OCI-LY1 (cell line): ENCODE measurements around the gene AADACL4.

Experiments
- EZH2 ChIP-seq: fragments of 200-600 bp; sonication (generic), shearing (Covaris generic); IDR thresholded peaks from 2 replicates; pipeline ENCODE4 v1.8.0; 2017; ENCODE audit warnings: borderline replicate concordance, mixed run types, mild to moderate bottlenecking, antibody characterized with exemption, low read length, moderate library complexity, mixed read lengths
- TF ChIP-seq, protein P1 (sequence below): fragments of 200-600 bp; sonication (generic), shearing (Covaris generic); IDR thresholded peaks from 2 replicates; pipeline ENCODE4 v1.5.1; 2017; ENCODE audit warnings: mild to moderate bottlenecking, antibody characterized with exemption, low read length, moderate library complexity, mixed read lengths

- no peak for TF ChIP-seq EZH2
- TF ChIP-seq, protein P1, sequence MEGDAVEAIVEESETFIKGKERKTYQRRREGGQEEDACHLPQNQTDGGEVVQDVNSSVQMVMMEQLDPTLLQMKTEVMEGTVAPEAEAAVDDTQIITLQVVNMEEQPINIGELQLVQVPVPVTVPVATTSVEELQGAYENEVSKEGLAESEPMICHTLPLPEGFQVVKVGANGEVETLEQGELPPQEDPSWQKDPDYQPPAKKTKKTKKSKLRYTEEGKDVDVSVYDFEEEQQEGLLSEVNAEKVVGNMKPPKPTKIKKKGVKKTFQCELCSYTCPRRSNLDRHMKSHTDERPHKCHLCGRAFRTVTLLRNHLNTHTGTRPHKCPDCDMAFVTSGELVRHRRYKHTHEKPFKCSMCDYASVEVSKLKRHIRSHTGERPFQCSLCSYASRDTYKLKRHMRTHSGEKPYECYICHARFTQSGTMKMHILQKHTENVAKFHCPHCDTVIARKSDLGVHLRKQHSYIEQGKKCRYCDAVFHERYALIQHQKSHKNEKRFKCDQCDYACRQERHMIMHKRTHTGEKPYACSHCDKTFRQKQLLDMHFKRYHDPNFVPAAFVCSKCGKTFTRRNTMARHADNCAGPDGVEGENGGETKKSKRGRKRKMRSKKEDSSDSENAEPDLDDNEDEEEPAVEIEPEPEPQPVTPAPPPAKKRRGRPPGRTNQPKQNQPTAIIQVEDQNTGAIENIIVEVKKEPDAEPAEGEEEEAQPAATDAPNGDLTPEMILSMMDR = no peak
These were observed 41.9 kb upstream of the AADACL4 start for GRCh38 chr1:12601700-12602658.
